RWPE1 (cell line): ENCODE results near the gene NDUFV1.

Experiments used
- CTCF ChIA-PET: fragments of 350-600 bp; sonication (Branson Sonifier 250); formaldehyde crosslinking; extraction: SDS; loops from one replicate; lab custom pipeline; 2021; lab: Yijun Ruan, JAX
- POLR2A ChIA-PET: fragments of 400-600 bp; formaldehyde crosslinking; extraction: SDS; loops from one replicate; lab custom pipeline; 2020; ENCODE audit warnings: antibody characterized with exemption; ENCODE audit not compliant: low non-redundant PET; lab: Yijun Ruan, JAX
- DNase-seq: peaks from one replicate; pipeline ENCODE4 v3.0.0; 2012; ENCODE audit warnings: low spot score
- H3K27ac ChIP-seq: fragments of 450-650 bp; 2 replicates; pipeline ENCODE4 v1.5.1; 2017
- TF ChIP-seq, protein P1 (sequence below): fragments of 450-650 bp; conservative IDR thresholded peaks from 2 replicates; pipeline ENCODE4 v1.5.1; 2017; ENCODE audit warnings: low read depth, mild to moderate bottlenecking

The NDUFV1 gene

DNA sequence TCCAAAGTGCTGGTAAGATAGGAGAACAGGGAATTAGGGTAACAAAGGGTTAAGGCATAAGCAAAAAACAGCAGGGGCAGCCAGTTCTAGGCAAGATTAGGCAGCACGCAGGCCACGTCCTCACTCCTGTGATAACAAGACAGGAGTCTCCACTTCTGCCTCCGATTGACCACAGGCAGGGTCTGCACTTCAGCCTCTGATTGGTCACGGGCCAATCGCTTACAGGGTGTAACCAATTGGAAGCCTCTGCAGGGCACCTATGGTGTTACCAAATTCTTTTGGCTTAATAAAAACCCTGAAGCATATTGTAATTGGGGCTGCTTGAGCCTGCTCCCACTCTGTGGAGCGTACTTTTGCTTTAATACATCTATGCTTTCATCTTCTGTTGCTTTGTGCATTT is 35.3 kb upstream of the NDUFV1 start:
- no peak overlapping the region for H3K27ac ChIP-seq
- ChIA-PET POLR2A (no interaction called here), CTCF (interaction anchor here (1.2 to 2.5 kb wide), 3 partner anchors 9 to 58 kb away, joined by 6 to 12 read pairs (median 7); partner anchors contain the start of genes GSTP1 and NUDT8)
- TF ChIP-seq, protein P1, sequence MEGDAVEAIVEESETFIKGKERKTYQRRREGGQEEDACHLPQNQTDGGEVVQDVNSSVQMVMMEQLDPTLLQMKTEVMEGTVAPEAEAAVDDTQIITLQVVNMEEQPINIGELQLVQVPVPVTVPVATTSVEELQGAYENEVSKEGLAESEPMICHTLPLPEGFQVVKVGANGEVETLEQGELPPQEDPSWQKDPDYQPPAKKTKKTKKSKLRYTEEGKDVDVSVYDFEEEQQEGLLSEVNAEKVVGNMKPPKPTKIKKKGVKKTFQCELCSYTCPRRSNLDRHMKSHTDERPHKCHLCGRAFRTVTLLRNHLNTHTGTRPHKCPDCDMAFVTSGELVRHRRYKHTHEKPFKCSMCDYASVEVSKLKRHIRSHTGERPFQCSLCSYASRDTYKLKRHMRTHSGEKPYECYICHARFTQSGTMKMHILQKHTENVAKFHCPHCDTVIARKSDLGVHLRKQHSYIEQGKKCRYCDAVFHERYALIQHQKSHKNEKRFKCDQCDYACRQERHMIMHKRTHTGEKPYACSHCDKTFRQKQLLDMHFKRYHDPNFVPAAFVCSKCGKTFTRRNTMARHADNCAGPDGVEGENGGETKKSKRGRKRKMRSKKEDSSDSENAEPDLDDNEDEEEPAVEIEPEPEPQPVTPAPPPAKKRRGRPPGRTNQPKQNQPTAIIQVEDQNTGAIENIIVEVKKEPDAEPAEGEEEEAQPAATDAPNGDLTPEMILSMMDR: no peak
- DNase-seq: no peak

GRCh38 chr11:67572305-67572704 is 34.4 kb upstream of the NDUFV1 start:
- ChIA-PET CTCF (interaction anchor here (0.6 to 2.5 kb wide), 11 partner anchors 10 to 57 kb away, joined by 3 to 12 read pairs (median 3); partner anchors contain the start of genes GSTP1 and NUDT8), POLR2A (no interaction called here)
- no peak for DNase-seq

DNA sequence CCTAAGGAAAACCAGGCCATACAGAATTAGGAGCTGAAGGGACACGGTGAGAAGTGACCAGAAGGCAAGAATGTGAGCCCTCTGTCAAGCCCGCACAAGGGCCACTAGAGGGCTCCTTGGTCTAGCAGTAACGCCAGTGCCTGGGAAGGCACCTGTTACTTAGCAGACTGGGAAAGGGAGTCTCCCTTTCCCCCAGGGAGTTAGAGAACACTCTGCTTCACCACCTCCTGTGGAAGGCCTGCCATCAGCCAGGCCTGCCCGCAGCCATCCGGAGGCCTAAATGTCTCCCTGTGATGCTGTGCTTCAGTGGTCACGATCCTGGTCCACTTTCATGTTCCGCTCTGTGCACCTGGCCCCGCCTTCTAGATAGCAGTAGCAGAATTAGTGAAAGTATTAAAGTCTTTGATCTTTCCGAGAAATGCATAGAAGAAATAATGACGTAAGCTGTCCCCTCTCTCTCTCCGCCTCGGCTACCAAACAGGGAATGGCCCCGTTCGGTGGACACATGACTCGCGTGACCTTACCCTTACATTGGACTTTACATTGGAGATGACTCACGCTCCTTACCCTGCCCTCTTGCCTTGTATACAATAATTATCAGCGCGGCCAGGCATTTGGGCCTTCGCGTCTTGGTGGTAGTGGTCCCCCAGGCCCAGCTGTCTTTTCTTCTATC is 33.9 kb upstream of the NDUFV1 start:
- POLR2A ChIA-PET: no interaction called here
- CTCF ChIA-PET: interaction anchor here (0.6 to 2.5 kb wide), 12 partner anchors 9 to 56 kb away, joined by 3 to 12 read pairs (median 3); partner anchors contain the start of genes GSTP1 and NUDT8
- no peak overlapping the region for H3K27ac ChIP-seq
- TF ChIP-seq, protein P1: peak; percentile 89
- no peak for DNase-seq

More at GRCh38 chr11:67572305-67572704, 34.4 kb upstream of the NDUFV1 start:
- TF ChIP-seq, protein P1: no peak
- H3K27ac ChIP-seq: no peak overlapping the region

GRCh38 chr11:67574938-67575337 is 31.8 kb upstream of the NDUFV1 start:
- no peak overlapping the region for H3K27ac ChIP-seq
- CTCF ChIA-PET: interaction anchor here (1.1 kb wide), 1 partner anchor 10 kb away, joined by 8 read pairs; no protein-coding TSS in a partner anchor
- DNase-seq: no peak
- POLR2A ChIA-PET: no interaction called here
- TF ChIP-seq, protein P1: no peak

DNA sequence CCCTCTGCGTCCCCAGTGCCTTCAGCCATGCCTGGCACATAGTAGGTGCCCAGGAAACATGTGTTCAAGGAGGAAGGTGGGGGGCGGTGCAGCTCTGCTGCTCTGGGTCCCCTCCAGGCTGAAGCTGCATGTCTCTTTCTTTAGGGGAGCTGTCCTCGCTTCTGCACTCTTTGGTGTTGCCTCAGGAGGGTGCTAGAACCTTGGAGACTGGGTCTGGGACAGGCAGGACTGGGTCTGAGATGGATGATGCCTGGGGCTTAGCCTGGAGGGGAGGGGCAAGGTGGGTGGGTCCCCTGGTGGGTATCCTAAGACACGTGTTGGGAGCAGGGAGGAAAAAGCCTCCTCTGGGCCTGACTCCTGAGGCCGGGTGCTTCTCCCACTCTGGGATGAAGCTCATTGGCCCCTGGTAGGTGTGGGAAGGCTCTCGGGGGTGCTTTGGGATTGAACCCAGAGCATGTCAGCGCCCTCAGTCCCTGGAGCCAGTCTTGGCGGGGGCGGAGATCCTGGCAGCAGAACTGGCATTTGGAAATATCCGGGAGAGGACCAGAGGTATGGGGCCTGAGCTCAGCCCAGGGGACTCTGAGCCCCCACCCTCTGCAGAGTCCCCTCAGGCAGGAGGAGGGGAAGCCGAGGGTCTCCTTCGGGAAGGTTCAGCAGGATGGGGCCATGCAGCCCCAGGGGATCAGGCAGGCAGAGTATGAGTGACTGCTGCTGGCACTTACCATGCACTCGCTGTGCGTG is 29.8 kb upstream of the NDUFV1 start:
- no peak for DNase-seq
- CTCF ChIA-PET: interaction anchor here (0.6 to 0.8 kb wide), 2 partner anchors 23 to 70 kb away, joined by 3 to 6 read pairs; no protein-coding TSS in a partner anchor
- TF ChIP-seq, protein P1: no peak
- POLR2A ChIA-PET: no interaction called here
- H3K27ac ChIP-seq: no peak overlapping the region

- no peak for DNase-seq
- POLR2A ChIA-PET: interaction anchor here (0.6 kb wide), 1 partner anchor 175 kb away, joined by 4 read pairs; no protein-coding TSS in a partner anchor
- no peak overlapping the region for H3K27ac ChIP-seq
- TF ChIP-seq, protein P1: no peak
- CTCF ChIA-PET: interaction anchor here (0.8 kb wide), 1 partner anchor 22 kb away, joined by 6 read pairs; no protein-coding TSS in a partner anchor
These were observed 28.8 kb upstream of the NDUFV1 start for GRCh38 chr11:67577951-67578350.
